DOHH2 (cell line): ENCODE measurements around the gene CDH1.

Experiments used
- H3F3A ChIP-seq: fragments of 200-600 bp; sonication (generic), shearing (Covaris generic); 2 replicates; pipeline ENCODE4 v1.6.0; 2016; ENCODE audit warnings: antibody characterized with exemption, mild to moderate bottlenecking; ENCODE audit not compliant: control insufficient read depth, insufficient read depth
- H3K27ac ChIP-seq: fragments of 200-600 bp; sonication (generic); 2 replicates; pipeline ENCODE4 v1.5.1; 2014; ENCODE audit warnings: low read depth, mild to moderate bottlenecking, low read length, moderate library complexity
- H3K27me3 ChIP-seq: fragments of 200-600 bp; sonication (generic); 2 replicates; pipeline ENCODE4 v1.6.1; 2014; ENCODE audit warnings: mild to moderate bottlenecking, low read length, mixed read lengths; ENCODE audit not compliant: control insufficient read depth
- H3K36me3 ChIP-seq: fragments of 200-600 bp; sonication (generic); 2 replicates; pipeline ENCODE4 v1.6.1; 2014; ENCODE audit warnings: mild to moderate bottlenecking, low read length, moderate library complexity, mixed read lengths; ENCODE audit not compliant: control insufficient read depth
- H3K4me1 ChIP-seq: fragments of 200-600 bp; sonication (generic); 2 replicates; pipeline ENCODE4 v1.6.1; 2014; ENCODE audit warnings: mild to moderate bottlenecking, low read length, mixed read lengths; ENCODE audit not compliant: control insufficient read depth
- H3K4me2 ChIP-seq: fragments of 200-600 bp; sonication (generic); 2 replicates; pipeline ENCODE4 v1.6.0; 2014; ENCODE audit warnings: mild to moderate bottlenecking, low read length, moderate library complexity
- H3K4me3 ChIP-seq: fragments of 200-600 bp; sonication (generic); 2 replicates; pipeline ENCODE4 v1.5.1; 2014; ENCODE audit warnings: mild to moderate bottlenecking, low read length, mixed read lengths
- H3K79me2 ChIP-seq: fragments of 200-600 bp; sonication (generic); 2 replicates; pipeline ENCODE4 v1.6.1; 2014; ENCODE audit warnings: mild to moderate bottlenecking, low read length, mixed read lengths; ENCODE audit not compliant: control insufficient read depth
- H3K9me2 ChIP-seq: fragments of 200-600 bp; sonication (generic); replicated peaks from 2 replicates; pipeline ENCODE4 v1.6.1; 2014; ENCODE audit warnings: mild to moderate bottlenecking, low read length, mixed read lengths; ENCODE audit not compliant: control insufficient read depth
- H3K9me3 ChIP-seq: fragments of 200-600 bp; sonication (generic); 2 replicates; pipeline ENCODE4 v1.6.1; 2014; ENCODE audit warnings: antibody characterized with exemption, low read length, mixed read lengths; ENCODE audit not compliant: control insufficient read depth, insufficient read depth
- H4K20me1 ChIP-seq: fragments of 200-600 bp; sonication (generic); 2 replicates; pipeline ENCODE4 v1.6.0; 2014; ENCODE audit warnings: low read depth, mild to moderate bottlenecking, antibody characterized with exemption, low read length, moderate library complexity; ENCODE audit not compliant: control insufficient read depth, insufficient read depth
- CTCF ChIP-seq: fragments of 200-600 bp; sonication (generic); IDR thresholded peaks from one replicate; pipeline ENCODE4 v1.5.1; 2014; ENCODE audit warnings: antibody characterized with exemption, mild to moderate bottlenecking, low read depth, low read length; ENCODE audit not compliant: poor library complexity, severe bottlenecking
- EZH2phosphoT487 ChIP-seq: fragments of 200-600 bp; sonication (generic); IDR thresholded peaks from 2 replicates; pipeline ENCODE4 v1.6.1; 2017; ENCODE audit warnings: borderline replicate concordance, mild to moderate bottlenecking, antibody characterized with exemption, low read length, moderate library complexity, mixed read lengths

Gene CDH1

GRCh38 chr16:68717684-68718083 lies 19.4 kb upstream of the CDH1 start:
- H3K27me3 ChIP-seq = no peaks in the 10 kb centered on the region
- H3K4me1 ChIP-seq = no peaks in the 10 kb centered on the region
- no peak overlapping the region for H3K27ac ChIP-seq
- no peaks in the 10 kb centered on the region for H3K36me3 ChIP-seq
- no peaks in the 10 kb centered on the region for H3K79me2 ChIP-seq
- H4K20me1 ChIP-seq = no peaks in the 10 kb centered on the region
- TF ChIP-seq CTCF (no peak), EZH2phosphoT487 (no peak)
- no peak overlapping the region for H3K4me3 ChIP-seq
- H3K9me2 ChIP-seq = no peaks in the 10 kb centered on the region
- H3K9me3 ChIP-seq = no peaks in the 10 kb centered on the region
- no peak overlapping the region for H3K4me2 ChIP-seq
- H3F3A ChIP-seq = no peaks in the 10 kb centered on the region

- Histone ChIP-seq H3K4me2 (no peak overlapping the region), H3K36me3 (no peaks in the 10 kb centered on the region), H3K4me3 (no peak overlapping the region), H3K4me1 (no peaks in the 10 kb centered on the region), H3F3A (no peaks in the 10 kb centered on the region), H3K79me2 (no peaks in the 10 kb centered on the region), H3K9me2 (no peaks in the 10 kb centered on the region), H3K9me3 (no peaks in the 10 kb centered on the region), H4K20me1 (no peaks in the 10 kb centered on the region), H3K27ac (no peak overlapping the region), H3K27me3 (no peaks in the 10 kb centered on the region)
- TF ChIP-seq EZH2phosphoT487 (no peak), CTCF (no peak)
These were observed 18.5 kb upstream of the CDH1 start for GRCh38 chr16:68718590-68718989.

GRCh38 chr16:68719993-68720489 lies 17.1 kb upstream of the CDH1 start:
- no peak overlapping the region for H3K4me2 ChIP-seq
- no peaks in the 10 kb centered on the region for H3K79me2 ChIP-seq
- no peaks in the 10 kb centered on the region for H3K4me1 ChIP-seq
- no peaks in the 10 kb centered on the region for H4K20me1 ChIP-seq
- TF ChIP-seq EZH2phosphoT487 (no peak), CTCF (no peak)
- H3K27ac ChIP-seq = no peak overlapping the region
- H3K9me3 ChIP-seq = no peaks in the 10 kb centered on the region
- no peaks in the 10 kb centered on the region for H3K36me3 ChIP-seq
- no peaks in the 10 kb centered on the region for H3K9me2 ChIP-seq
- H3K4me3 ChIP-seq = no peak overlapping the region
- no peaks in the 10 kb centered on the region for H3K27me3 ChIP-seq
- H3F3A ChIP-seq = no peaks in the 10 kb centered on the region
